ENCODE results near the gene NR1H3. TPM values are rescaled to one million over a fixed set of nuclear protein-coding genes. Genes with fewer than 3 reads are reported as not detected.

NR1H3 gene
- total and polyA plus RNA-seq, 2 donors from 2014 or later: 27.9 to 73.8 TPM

DNA sequence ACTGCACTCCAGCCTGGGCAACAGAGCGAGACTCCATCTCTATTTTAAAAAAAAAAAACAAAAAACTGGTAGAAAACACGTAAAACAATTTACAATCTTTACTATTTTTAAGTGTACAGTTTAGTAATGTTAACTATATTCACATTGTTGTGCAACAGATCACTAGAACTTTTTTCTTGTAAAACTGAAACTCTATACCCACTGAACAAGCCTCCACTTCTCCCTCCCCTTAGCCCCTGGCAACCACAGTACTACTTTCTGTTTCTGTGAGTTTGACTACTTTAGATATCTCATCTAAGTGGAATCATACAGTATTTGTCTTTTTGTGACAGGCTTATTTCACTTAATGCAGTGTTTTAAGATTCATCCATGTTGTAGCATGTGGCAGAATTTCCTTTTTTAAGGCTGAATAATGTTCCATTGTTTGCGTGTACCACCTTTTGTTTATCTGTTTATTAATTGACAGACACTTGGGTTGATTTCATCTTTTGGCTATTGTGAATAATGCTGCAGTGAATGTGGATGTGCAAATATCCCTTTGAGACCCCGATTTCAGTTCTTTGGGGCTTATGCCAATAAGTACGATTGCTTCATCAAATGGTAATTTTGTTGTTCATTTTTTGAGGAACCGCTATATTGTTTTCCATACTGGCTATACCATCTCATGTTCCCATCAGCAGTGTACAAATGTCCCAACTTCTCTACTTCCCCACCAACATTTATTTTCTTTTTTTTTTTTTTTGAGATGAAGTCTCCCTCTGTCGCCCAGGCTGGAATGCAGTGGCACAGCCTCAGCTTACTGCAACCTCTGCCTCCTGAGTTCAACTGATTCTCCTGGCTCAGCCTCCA, 32.0 kb upstream of the NR1H3 start:
- no peak for FAIRE-seq
- DNase-seq: no peak
- intact Hi-C loops (cut with DNase I): no loop called here
- Histone ChIP-seq H3K9me3 (ENCODE audit: control insufficient read depth in 2 of 3, insufficient read depth in 1 of 3, low read length in 3 of 3) (no peaks in the 10 kb centered on the region), H3K4me1 (ENCODE audit: control insufficient read depth in 2 of 3, insufficient read depth in 2 of 3, low read depth in 1 of 3, low read length in 3 of 3) (no peaks in the 10 kb centered on the region), H3K9ac (ENCODE audit: low read length in 3 of 3) (no peak overlapping the region), H3K27me3 (ENCODE audit: control insufficient read depth, insufficient read depth, low read length) (no peaks in the 10 kb centered on the region), H3K27ac (ENCODE audit: low read depth in 2 of 2, low read length in 2 of 2) (no peak overlapping the region), H3K4me3 (ENCODE audit: low read length in 3 of 3) (no peak overlapping the region), H3K36me3 (ENCODE audit: control insufficient read depth in 2 of 3, insufficient read depth in 3 of 3, low read length in 3 of 3) (no peaks in the 10 kb centered on the region)
- TF ChIP-seq, protein P1, sequence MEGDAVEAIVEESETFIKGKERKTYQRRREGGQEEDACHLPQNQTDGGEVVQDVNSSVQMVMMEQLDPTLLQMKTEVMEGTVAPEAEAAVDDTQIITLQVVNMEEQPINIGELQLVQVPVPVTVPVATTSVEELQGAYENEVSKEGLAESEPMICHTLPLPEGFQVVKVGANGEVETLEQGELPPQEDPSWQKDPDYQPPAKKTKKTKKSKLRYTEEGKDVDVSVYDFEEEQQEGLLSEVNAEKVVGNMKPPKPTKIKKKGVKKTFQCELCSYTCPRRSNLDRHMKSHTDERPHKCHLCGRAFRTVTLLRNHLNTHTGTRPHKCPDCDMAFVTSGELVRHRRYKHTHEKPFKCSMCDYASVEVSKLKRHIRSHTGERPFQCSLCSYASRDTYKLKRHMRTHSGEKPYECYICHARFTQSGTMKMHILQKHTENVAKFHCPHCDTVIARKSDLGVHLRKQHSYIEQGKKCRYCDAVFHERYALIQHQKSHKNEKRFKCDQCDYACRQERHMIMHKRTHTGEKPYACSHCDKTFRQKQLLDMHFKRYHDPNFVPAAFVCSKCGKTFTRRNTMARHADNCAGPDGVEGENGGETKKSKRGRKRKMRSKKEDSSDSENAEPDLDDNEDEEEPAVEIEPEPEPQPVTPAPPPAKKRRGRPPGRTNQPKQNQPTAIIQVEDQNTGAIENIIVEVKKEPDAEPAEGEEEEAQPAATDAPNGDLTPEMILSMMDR (IDR thresholded peaks at IDR 0.05; ENCODE audit: borderline replicate concordance, extremely low read depth, insufficient read depth): no peak

DNA sequence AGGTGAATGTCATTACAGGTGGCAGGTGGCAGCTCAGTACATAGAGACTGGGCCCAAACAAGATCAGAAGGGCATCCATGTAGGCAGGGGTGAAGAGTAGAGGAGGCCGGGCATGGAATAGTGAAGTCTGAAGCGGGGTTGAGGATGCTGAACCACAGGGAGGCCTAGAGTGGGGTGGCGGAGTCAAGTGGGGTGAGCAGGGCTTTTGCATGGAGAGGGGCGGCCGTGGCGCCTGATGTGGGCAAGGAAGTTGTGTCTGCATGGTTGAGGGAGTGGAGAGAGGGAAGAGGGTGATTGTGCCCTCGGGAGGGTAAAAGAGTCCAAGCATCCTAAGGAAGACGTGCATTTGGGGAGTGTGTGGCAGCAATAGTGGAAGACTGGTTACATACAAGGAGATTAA, 28.6 kb upstream of the NR1H3 start:
- intact Hi-C loops (cut with DNase I): no loop called here
- DNase-seq (no peak), FAIRE-seq (no peak)
- no peak overlapping the region for H3K4me3 ChIP-seq (ENCODE audit: low read length in 3 of 3)
- TF ChIP-seq, protein P1 (IDR thresholded peaks at IDR 0.05; ENCODE audit: borderline replicate concordance, extremely low read depth, insufficient read depth): no peak
- no peak overlapping the region for H3K9ac ChIP-seq (ENCODE audit: low read length in 3 of 3)
- no peaks in the 10 kb centered on the region for H3K27me3 ChIP-seq (ENCODE audit: control insufficient read depth, insufficient read depth, low read length)
- H3K27ac ChIP-seq (ENCODE audit: low read depth in 2 of 2, low read length in 2 of 2): no peak overlapping the region
- H3K36me3 ChIP-seq (ENCODE audit: control insufficient read depth in 2 of 3, insufficient read depth in 3 of 3, low read length in 3 of 3): no peaks in the 10 kb centered on the region
- H3K9me3 ChIP-seq (ENCODE audit: control insufficient read depth in 2 of 3, insufficient read depth in 1 of 3, low read length in 3 of 3): no peaks in the 10 kb centered on the region
- no peaks in the 10 kb centered on the region for H3K4me1 ChIP-seq (ENCODE audit: control insufficient read depth in 2 of 3, insufficient read depth in 2 of 3, low read depth in 1 of 3, low read length in 3 of 3)

DNA sequence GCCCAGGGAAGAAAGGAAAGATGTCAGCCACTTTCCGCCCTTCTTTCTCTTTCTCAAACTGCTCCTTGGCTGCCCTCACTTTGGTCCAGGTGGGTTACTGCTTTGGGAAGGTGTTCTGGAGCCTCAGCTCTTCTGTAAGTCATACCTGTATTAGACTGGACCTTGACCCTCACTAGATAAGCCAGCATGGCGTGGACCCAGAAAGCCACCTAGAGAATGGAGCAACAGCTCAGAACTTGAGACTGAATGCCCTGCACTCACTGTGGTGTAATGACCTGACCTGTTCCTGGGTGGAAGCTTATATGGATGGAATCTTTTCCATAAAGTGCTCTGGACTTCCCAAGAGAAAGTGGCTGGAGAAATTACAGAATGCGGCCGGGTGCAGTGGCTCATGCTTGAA, 24.7 kb upstream of the NR1H3 start:
- no peaks in the 10 kb centered on the region for H3K9me3 ChIP-seq (ENCODE audit: control insufficient read depth in 2 of 3, insufficient read depth in 1 of 3, low read length in 3 of 3)
- FAIRE-seq: no peak
- intact Hi-C loops (cut with DNase I): no loop called here
- H3K4me1 ChIP-seq (ENCODE audit: control insufficient read depth in 2 of 3, insufficient read depth in 2 of 3, low read depth in 1 of 3, low read length in 3 of 3): no peaks in the 10 kb centered on the region
- no peak overlapping the region for H3K4me3 ChIP-seq (ENCODE audit: low read length in 3 of 3)
- no peak for DNase-seq
- no peaks in the 10 kb centered on the region for H3K36me3 ChIP-seq (ENCODE audit: control insufficient read depth in 2 of 3, insufficient read depth in 3 of 3, low read length in 3 of 3)
- TF ChIP-seq, protein P1 (IDR thresholded peaks at IDR 0.05; ENCODE audit: borderline replicate concordance, extremely low read depth, insufficient read depth): no peak
- no peak overlapping the region for H3K27ac ChIP-seq (ENCODE audit: low read depth in 2 of 2, low read length in 2 of 2)
- no peaks in the 10 kb centered on the region for H3K27me3 ChIP-seq (ENCODE audit: control insufficient read depth, insufficient read depth, low read length)
- no peak overlapping the region for H3K9ac ChIP-seq (ENCODE audit: low read length in 3 of 3)
